Liver (tissue), 9 donors: Measurements from ENCODE around the gene ERCC6. TPM values are rescaled to one million over a fixed set of nuclear protein-coding genes. Genes with fewer than 3 reads are reported as not detected.
A peak's percentile ranks its signal among the peaks of the same experiment; 100 is the strongest.

Experiments
- DNase-seq: peaks from one replicate; pipeline ENCODE4 v3.0.0-alpha.2; 2017; ENCODE audit warnings: low spot score
- H3K27ac ChIP-seq, 2 donors: one replicate each; pipeline ENCODE4 v1.7.0; 2013; ENCODE audit warnings: inconsistent platforms in 2 of 2, low read length in 2 of 2, control low read depth in 1 of 2, low read depth in 1 of 2, mild to moderate bottlenecking in 1 of 2
- H3K27me3 ChIP-seq, 4 donors: one replicate each; pipeline versions ENCODE4 v1.6.1 to v1.7.0; 2013; ENCODE audit warnings: low read length in 3 of 4, inconsistent platforms in 1 of 4, mild to moderate bottlenecking in 1 of 4, moderate library complexity in 1 of 4; ENCODE audit not compliant: control insufficient read depth in 4 of 4, insufficient read depth in 4 of 4
- H3K36me3 ChIP-seq, 4 donors: one replicate each; pipeline versions ENCODE4 v1.6.1 to v1.7.0; 2013; ENCODE audit warnings: low read length in 3 of 4, mild to moderate bottlenecking in 3 of 4, low read depth in 1 of 4, moderate library complexity in 1 of 4; ENCODE audit not compliant: control insufficient read depth in 4 of 4, insufficient read depth in 3 of 4
- H3K4me1 ChIP-seq, 4 donors: one replicate each; pipeline versions ENCODE4 v1.6.1 to v1.7.0; 2013; ENCODE audit warnings: low read length in 3 of 4, mild to moderate bottlenecking in 3 of 4, moderate library complexity in 1 of 4; ENCODE audit not compliant: control insufficient read depth in 4 of 4, insufficient read depth in 4 of 4
- H3K4me3 ChIP-seq, 3 donors: one replicate each; pipeline versions ENCODE4 v1.6.1 to v1.7.0; 2013; ENCODE audit warnings: low read length in 3 of 3, control low read depth in 1 of 3, low read depth in 1 of 3, mild to moderate bottlenecking in 1 of 3
- H3K9ac ChIP-seq, 2 donors: one replicate each; pipeline ENCODE4 v1.7.0; 2013; ENCODE audit warnings: low read length in 2 of 2, mild to moderate bottlenecking in 2 of 2, moderate library complexity in 2 of 2, control low read depth in 1 of 2, low read depth in 1 of 2
- H3K9me3 ChIP-seq, 4 donors: one replicate each; pipeline versions ENCODE4 v1.6.1 to v1.7.0; 2013; ENCODE audit warnings: low read length in 3 of 4; ENCODE audit not compliant: control insufficient read depth in 4 of 4
- EGR1 ChIP-seq, 2 donors: IDR thresholded peaks; 2 replicates each; pipeline ENCODE4 v1.6.1; 2016 to 2018; ENCODE audit warnings: antibody characterized with exemption in 2 of 2, low read depth in 2 of 2
- FOXA1 ChIP-seq: IDR thresholded peaks from 2 replicates; pipeline ENCODE4 v1.6.1; 2016; ENCODE audit warnings: antibody characterized with exemption
- FOXA2 ChIP-seq: IDR thresholded peaks from 2 replicates; pipeline ENCODE4 v1.6.1; 2016; ENCODE audit warnings: antibody characterized with exemption
- GABPA ChIP-seq, 2 donors: IDR thresholded peaks in 1 of 2; conservative IDR thresholded peaks in 1 of 2; 2 replicates each; pipeline ENCODE4 v1.6.1; 2016; ENCODE audit warnings: antibody characterized with exemption in 2 of 2, mild to moderate bottlenecking in 1 of 2, moderate library complexity in 1 of 2
- HNF4A ChIP-seq, 2 donors: conservative IDR thresholded peaks; 2 replicates each; pipeline ENCODE4 v1.6.1; 2016; ENCODE audit warnings: antibody characterized with exemption in 2 of 2, mild to moderate bottlenecking in 2 of 2
- JUND ChIP-seq, 2 donors: IDR thresholded peaks; 2 replicates each; pipeline ENCODE4 v1.6.1; 2016; ENCODE audit warnings: antibody characterized with exemption in 2 of 2
- NR2F2 ChIP-seq: IDR thresholded peaks from 2 replicates; pipeline ENCODE4 v1.6.1; 2016; ENCODE audit warnings: antibody characterized with exemption
- RAD21 ChIP-seq, 2 donors: IDR thresholded peaks; 2 replicates each; pipeline ENCODE4 v1.6.1; 2016; ENCODE audit warnings: antibody characterized with exemption in 2 of 2, mild to moderate bottlenecking in 2 of 2
- RXRA ChIP-seq, 2 donors: IDR thresholded peaks; 2 replicates each; pipeline ENCODE4 v1.6.1; 2017 to 2018; ENCODE audit warnings: antibody characterized with exemption in 2 of 2, mild to moderate bottlenecking in 1 of 2
- SP1 ChIP-seq: IDR thresholded peaks from 2 replicates; pipeline ENCODE4 v1.6.1; 2018; ENCODE audit warnings: antibody characterized with exemption, mild to moderate bottlenecking
- TAF1 ChIP-seq: conservative IDR thresholded peaks from 2 replicates; pipeline ENCODE4 v1.6.1; 2016; ENCODE audit warnings: antibody characterized with exemption, mild to moderate bottlenecking
- YY1 ChIP-seq: IDR thresholded peaks from 2 replicates; pipeline ENCODE4 v1.6.1; 2016; ENCODE audit warnings: antibody characterized with exemption, mild to moderate bottlenecking
- WGBS: extraction: QIAGEN DNeasy Blood & Tissue Kit; methylation state at CpG from one replicate; pipeline ENCODE4 v1.1.7; 2013; 5-methylcytosine and 5-hydroxymethylcytosine counted together
- polyA plus RNA-seq, 2 donors: library from polyadenylated mRNA; stranded (reverse) in 1 of 2; unstranded in 1 of 2; fragments of 200-250 nt in 1 of 2; fragments of >200 nt in 1 of 2; fragmentation: Nextera tagmentation in 1 of 2; extraction: Ambion mirVana in 1 of 2; gene quantifications; one replicate each; pipeline versions ENCODE4 v1.2.1 to v1.2.3, GENCODE V29; 2013 to 2015
- total RNA-seq, 2 donors: library from RNA; depleted of rRNA; stranded (reverse); fragments of >200 nt; gene quantifications; one replicate each; pipeline ENCODE4 v1.2.3, GENCODE V29; 2014
- TF ChIP-seq, protein P1 (sequence below): IDR thresholded peaks from 2 replicates; pipeline ENCODE4 v1.6.1; 2016; ENCODE audit warnings: antibody characterized with exemption
- TF ChIP-seq, protein P2 (sequence below): IDR thresholded peaks from 2 replicates; pipeline ENCODE4 v1.6.1; 2016; ENCODE audit warnings: antibody characterized with exemption, mild to moderate bottlenecking
- TF ChIP-seq, protein P3 (sequence below): IDR thresholded peaks from 2 replicates; pipeline ENCODE4 v1.6.1; 2016; ENCODE audit warnings: antibody characterized with exemption
- TF ChIP-seq, protein P4 (sequence below): IDR thresholded peaks from 2 replicates; pipeline ENCODE4 v1.6.1; 2016; ENCODE audit warnings: antibody characterized with exemption
- donor health status: healthy.
- donor health status: healthy.
- donor health status: healthy.
- donor health status: healthy.
- donor health status: healthy.

Gene ERCC6
- total and polyA plus RNA-seq, 4 donors, result 2.3 to 17.1 (median 7.5) TPM

DNA sequence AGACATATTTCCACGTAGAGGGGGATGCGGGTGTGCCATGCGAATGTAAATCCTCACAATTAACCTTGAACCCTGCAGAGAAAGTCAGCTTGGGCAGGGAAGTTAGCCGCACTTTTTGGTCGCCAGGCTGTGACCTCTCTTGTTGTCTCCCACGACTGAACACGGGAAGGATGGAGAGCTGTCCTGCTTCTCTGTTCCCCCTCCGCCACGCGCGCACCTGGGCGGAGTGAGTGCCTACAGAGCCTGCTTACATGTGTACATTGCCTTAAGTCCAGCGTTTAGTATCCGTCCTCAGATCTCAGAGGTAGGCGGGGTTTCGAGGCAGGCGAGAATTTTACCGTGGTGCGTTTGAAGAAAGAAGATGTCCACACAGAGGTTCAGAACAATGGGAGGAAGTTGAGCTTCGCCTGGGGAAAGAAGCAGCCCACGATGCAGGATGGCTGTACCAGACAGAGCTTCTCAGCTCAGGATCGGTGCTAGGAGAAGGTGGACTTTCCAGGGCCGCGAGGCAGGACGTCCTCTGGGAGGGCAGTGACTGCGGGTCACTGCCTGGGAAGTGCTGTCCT lies 482 bp upstream of the ERCC6 start:
- peak overlapping the region; percentile 62 to 89 for H3K27ac ChIP-seq
- no peaks in the 10 kb centered on the region for H3K9me3 ChIP-seq
- peak; percentile 52 for DNase-seq
- 1% methylated on average over 26 of the region's 26 CpGs for WGBS
- H3K4me3 ChIP-seq, result peak overlapping the region; percentile 65 to 89 (median 78)
- TF ChIP-seq NR2F2 (peak; percentile 8), TAF1 (no peak), GABPA (IDR thresholded peaks at IDR 0.05 in 1 of 2, conservative IDR thresholded peaks at IDR 0.05 in 1 of 2) (no peak), FOXA2 (peak; percentile 3), RXRA (IDR thresholded peaks at IDR 0.05) (peak in 1 of 2 donors; percentile 2), HNF4A (conservative IDR thresholded peaks at IDR 0.05) (no peak)
- TF ChIP-seq, protein P1, sequence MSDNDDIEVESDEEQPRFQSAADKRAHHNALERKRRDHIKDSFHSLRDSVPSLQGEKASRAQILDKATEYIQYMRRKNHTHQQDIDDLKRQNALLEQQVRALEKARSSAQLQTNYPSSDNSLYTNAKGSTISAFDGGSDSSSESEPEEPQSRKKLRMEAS, result peak; percentile 10
- TF ChIP-seq, protein P2, sequence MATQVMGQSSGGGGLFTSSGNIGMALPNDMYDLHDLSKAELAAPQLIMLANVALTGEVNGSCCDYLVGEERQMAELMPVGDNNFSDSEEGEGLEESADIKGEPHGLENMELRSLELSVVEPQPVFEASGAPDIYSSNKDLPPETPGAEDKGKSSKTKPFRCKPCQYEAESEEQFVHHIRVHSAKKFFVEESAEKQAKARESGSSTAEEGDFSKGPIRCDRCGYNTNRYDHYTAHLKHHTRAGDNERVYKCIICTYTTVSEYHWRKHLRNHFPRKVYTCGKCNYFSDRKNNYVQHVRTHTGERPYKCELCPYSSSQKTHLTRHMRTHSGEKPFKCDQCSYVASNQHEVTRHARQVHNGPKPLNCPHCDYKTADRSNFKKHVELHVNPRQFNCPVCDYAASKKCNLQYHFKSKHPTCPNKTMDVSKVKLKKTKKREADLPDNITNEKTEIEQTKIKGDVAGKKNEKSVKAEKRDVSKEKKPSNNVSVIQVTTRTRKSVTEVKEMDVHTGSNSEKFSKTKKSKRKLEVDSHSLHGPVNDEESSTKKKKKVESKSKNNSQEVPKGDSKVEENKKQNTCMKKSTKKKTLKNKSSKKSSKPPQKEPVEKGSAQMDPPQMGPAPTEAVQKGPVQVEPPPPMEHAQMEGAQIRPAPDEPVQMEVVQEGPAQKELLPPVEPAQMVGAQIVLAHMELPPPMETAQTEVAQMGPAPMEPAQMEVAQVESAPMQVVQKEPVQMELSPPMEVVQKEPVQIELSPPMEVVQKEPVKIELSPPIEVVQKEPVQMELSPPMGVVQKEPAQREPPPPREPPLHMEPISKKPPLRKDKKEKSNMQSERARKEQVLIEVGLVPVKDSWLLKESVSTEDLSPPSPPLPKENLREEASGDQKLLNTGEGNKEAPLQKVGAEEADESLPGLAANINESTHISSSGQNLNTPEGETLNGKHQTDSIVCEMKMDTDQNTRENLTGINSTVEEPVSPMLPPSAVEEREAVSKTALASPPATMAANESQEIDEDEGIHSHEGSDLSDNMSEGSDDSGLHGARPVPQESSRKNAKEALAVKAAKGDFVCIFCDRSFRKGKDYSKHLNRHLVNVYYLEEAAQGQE, result peak; percentile 54
- H3K36me3 ChIP-seq, result peaks cover 0 to 4% (median 0%) of the 10 kb centered on the region in 4 donors
- H3K9ac ChIP-seq, result peak overlapping the region; percentile 1 to 61
- H3K27me3 ChIP-seq, result peaks cover 0 to 3% (median 0%) of the 10 kb centered on the region in 4 donors
- peaks cover 3 to 18% (median 14%) of the 10 kb centered on the region in 4 donors for H3K4me1 ChIP-seq

DNA sequence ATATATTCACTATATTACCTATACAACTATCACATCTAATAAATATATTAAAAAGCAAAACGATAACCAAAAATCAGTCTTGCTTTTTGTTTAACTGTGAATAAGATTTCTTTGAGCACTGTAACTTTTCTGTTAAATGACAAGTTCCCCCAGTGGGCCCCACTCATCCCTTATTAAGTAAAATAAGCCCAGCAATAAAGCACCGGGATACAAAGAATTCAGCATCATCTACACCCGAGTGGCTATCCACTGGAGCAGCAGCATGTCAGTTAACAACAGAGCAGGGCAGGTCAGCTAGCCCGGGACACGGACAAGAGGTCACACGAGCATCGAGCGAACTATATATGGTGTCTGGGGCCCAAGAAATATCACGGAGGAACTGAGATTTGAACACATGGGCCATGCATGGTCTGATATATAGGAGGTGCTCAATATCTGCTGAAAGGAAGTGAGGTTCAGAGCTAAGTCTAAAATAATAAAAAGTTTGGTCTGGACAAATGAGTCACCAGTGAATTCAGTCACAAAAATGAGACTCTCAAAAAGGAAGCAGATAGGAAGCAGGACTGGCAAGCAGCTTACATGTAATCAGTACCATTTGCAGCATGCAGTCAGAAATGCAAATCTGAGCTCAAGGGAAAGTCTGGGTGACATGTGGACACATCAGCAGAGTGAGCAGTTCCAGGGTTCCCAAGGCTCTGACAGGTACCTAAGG lies 4.1 kb downstream of the ERCC6 start:
- H3K36me3 ChIP-seq, result peaks cover 3 to 20% (median 12%) of the 10 kb centered on the region in 4 donors
- H3K9me3 ChIP-seq, result no peaks in the 10 kb centered on the region
- H3K4me3 ChIP-seq, result no peak overlapping the region
- no peaks in the 10 kb centered on the region for H3K27me3 ChIP-seq
- no peak overlapping the region for H3K27ac ChIP-seq
- DNase-seq, result no peak
- 72% methylated on average over 9 of the region's 9 CpGs for WGBS
- TF ChIP-seq YY1 (no peak), RXRA (IDR thresholded peaks at IDR 0.05) (no peak), FOXA1 (no peak), NR2F2 (no peak), JUND (IDR thresholded peaks at IDR 0.05) (no peak)
- TF ChIP-seq, protein P3, sequence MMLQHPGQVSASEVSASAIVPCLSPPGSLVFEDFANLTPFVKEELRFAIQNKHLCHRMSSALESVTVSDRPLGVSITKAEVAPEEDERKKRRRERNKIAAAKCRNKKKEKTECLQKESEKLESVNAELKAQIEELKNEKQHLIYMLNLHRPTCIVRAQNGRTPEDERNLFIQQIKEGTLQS, result no peak
- no peak overlapping the region for H3K9ac ChIP-seq
- peaks cover 3 to 17% (median 14%) of the 10 kb centered on the region in 4 donors for H3K4me1 ChIP-seq

DNA sequence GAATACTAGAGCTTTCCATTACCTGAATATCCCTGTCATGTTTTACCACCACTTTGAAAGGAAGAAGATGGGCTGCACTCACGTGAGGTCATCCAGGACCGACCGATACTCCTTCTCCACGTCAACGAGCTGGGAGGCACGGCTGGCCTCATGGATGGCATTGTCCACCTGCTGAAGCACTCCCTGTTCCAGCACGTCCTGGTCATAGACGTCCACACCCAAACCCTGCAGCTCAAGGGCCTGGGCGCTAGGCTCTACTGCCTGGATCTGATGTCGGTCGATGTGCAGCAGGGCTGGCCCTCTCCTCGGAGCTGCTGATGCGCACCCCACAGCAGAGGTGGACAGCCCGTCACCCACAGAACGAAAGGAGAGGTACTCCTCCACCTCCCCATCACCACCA lies 6.5 kb downstream of the ERCC6 start:
- Histone ChIP-seq H3K4me3 (no peak overlapping the region), H3K9ac (no peak overlapping the region), H3K36me3 (peaks cover 4 to 34% (median 27%) of the 10 kb centered on the region in 4 donors), H3K9me3 (no peaks in the 10 kb centered on the region), H3K27ac (no peak overlapping the region), H3K4me1 (peaks cover 0 to under 1% (median 0%) of the 10 kb centered on the region in 4 donors), H3K27me3 (no peaks in the 10 kb centered on the region)
- DNase-seq, result no peak
- 97% methylated on average over 15 of the region's 15 CpGs for WGBS
- TF ChIP-seq FOXA1 (no peak), FOXA2 (no peak), EGR1 (IDR thresholded peaks at IDR 0.05; ENCODE audit: low read depth in 2 of 2) (no peak), NR2F2 (no peak), RAD21 (IDR thresholded peaks at IDR 0.05) (no peak), HNF4A (conservative IDR thresholded peaks at IDR 0.05) (no peak), RXRA (IDR thresholded peaks at IDR 0.05) (no peak), JUND (IDR thresholded peaks at IDR 0.05) (no peak), SP1 (no peak), YY1 (no peak), TAF1 (no peak)
- TF ChIP-seq, protein P4, sequence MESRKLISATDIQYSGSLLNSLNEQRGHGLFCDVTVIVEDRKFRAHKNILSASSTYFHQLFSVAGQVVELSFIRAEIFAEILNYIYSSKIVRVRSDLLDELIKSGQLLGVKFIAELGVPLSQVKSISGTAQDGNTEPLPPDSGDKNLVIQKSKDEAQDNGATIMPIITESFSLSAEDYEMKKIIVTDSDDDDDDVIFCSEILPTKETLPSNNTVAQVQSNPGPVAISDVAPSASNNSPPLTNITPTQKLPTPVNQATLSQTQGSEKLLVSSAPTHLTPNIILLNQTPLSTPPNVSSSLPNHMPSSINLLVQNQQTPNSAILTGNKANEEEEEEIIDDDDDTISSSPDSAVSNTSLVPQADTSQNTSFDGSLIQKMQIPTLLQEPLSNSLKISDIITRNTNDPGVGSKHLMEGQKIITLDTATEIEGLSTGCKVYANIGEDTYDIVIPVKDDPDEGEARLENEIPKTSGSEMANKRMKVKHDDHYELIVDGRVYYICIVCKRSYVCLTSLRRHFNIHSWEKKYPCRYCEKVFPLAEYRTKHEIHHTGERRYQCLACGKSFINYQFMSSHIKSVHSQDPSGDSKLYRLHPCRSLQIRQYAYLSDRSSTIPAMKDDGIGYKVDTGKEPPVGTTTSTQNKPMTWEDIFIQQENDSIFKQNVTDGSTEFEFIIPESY, result no peak
- TF ChIP-seq, protein P1, result no peak
